Fibroblast of skin of back (primary cell): ENCODE measurements around the gene LHPP.

Source experiments
- DNase-seq: peaks from one replicate; pipeline ENCODE4 v3.0.0-alpha.2; 2013

LHPP gene

DNA sequence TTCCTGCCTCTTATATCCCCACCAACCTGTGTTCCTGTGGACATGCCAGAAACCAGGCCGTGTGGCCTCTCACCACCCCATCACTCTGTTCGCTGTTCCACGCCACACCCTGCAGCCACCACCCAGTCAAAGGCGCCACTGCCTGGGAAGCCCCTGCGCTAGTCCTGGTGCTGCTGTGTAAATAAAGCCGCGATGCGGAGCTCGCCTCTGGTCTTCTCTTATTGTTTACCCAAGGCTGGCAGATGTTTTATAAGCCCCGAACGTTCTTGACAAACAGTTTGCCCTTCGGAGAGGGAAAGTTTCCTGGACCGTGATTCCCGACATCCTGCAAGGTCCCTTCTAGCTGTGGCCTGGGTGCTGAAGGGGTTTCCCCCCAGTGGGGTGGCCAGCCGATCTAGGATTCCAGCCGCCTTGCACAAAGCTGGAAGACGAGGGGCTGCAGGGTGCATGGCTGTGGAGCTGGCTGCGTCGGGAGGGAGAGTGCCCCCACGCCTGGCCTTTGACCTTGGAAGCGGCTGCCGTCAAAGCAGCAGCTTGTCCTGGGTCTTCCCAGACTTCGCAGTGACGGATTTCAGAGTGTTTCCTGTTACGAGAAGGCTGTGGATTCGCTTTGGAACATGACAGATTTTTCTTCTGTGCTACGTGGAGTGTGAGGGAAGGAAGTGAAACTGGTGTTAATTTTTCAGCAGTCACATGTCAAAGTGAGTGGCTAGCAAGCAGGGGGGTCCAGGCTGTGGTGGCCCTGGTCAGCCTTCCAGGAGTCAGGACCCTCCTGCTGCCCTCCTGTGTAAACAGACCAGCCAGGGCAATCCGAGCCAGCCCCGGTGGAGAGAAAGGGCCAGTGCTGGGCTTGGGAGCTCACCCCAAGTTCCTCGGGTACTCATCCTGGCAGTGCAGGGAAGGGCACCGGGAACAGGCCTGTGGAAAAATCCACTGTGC lies 61.6 kb downstream of the LHPP start:
- DNase-seq: peak; percentile 13

GRCh38 chr10:124523901-124524300 lies 62.3 kb downstream of the LHPP start:
- DNase-seq: no peak

- no peak for DNase-seq
Observed at GRCh38 chr10:124524991-124525653, 63.5 kb downstream of the LHPP start.

DNA sequence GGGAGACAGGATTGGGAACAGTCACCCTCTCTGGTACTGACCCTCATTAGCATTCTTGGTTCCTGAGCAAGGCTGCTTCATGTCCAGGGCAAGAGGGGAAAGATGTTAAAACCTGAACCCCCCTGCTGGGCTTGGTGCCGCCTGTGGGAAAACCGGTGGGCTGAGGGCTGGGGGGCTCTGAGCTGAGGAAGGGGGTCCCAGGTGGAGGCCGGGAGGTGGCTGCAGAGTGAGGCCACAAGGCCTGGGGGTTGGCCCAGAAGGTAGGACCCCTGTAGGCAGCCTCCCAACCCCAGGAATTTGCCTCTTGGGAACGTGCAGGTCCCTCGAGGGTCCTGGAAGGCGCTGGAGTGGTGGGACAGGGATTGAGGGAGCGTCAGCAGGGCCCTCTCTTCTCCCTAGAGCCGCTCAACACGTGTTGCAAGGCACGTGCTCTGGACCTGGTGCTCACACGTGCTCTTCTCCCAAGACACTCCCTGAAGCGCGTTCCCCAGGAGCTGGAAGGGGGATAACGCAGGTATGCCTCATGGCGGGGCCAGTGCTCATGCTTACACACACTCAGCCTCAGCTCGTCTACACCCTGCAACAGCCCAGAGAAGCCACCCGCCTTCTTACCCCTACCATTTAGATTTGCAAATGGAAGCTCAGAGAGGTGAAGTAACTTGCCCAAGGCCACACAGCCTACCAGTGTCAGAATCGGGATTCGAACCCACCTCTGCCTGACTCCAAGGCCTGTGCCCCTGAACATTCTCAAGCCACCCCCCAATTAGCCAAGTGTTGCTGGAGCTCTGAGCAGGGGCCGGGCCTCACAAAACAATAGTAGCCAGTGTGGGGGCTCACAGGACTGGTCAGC lies 64.4 kb downstream of the LHPP start:
- no peak for DNase-seq

DNA sequence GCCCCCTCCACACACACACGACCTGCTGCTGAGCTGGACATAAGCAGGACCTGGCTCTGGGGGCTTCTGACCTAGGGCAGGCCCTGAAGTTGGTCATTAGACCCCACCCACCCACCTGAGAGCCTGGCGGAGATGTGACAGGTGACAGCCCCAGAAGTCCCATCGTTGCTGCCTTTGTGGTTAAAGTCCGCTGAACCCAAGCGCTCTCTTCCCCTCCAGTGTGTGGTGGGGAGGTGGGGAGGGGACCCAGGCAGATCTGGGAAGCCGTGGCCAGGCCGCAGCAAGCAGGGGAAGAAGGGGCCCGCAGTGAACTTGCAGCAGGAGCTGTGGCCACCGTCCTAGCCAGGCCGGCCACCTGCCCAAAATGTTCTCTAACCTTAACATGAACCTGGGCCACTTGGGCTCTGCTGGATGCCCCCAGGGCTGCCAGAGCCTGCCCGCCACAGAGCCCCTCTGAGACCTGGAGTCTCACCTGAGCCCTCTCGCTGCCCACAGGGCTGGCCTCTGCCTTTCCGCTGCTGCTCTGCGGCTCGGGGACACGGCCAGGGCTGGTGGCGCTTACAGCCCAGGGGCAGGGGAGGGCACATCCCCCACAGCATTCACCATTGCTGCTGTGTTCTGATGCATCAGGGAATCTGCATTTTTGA lies 65.1 kb downstream of the LHPP start:
- no peak for DNase-seq

GRCh38 chr10:124527874-124528395 lies 66.3 kb downstream of the LHPP start:
- no peak for DNase-seq

- DNase-seq: no peak
Observed at GRCh38 chr10:124529661-124530214, 68.1 kb downstream of the LHPP start.

DNA sequence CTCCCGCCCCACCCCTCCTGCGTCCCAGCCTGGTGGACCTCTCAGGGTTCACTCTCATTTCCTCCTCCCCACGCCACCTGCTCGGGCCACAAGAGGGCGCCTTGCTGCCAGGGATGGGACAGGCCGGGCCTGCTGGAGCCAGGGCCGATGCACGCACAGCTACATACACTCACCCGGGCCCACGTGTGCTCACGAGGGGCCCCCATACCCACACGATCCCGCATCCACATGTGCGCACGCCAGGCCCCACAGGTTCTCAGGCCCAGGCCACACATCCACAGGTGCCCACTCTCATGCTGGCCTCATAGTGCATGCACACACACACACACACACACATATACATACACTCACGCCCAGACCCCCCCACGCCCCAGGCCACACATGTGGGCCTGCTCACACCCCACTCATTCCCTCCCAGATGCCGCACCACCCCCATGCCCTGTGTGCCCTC lies 68.6 kb downstream of the LHPP start:
- DNase-seq: peak; percentile 73

DNA sequence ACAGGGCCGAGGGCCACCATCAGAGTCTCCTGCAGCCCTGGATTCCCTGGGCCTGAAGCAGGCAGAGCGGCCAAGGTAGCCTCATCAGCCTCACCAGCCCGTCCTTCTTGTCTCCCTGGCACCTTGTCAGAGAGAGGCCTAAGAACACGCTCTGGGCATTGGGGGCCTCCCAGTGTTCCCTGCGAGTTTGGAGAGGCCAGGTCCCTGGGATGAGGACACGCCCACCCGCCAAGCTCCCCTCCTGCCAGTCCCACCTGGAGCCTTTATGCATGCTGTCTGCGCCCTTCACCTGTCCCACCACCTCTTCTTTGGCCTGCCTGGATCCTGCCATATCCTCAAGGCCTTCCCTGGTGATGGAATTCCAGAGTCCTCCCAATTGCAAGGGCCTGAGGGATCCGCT lies 69.2 kb downstream of the LHPP start:
- DNase-seq: no peak

GRCh38 chr10:124532106-124532641 lies 70.6 kb downstream of the LHPP start:
- no peak for DNase-seq

- no peak for DNase-seq
Observed at GRCh38 chr10:124532788-124533187, 71.2 kb downstream of the LHPP start.

GRCh38 chr10:124533266-124533665 lies 71.6 kb downstream of the LHPP start:
- no peak for DNase-seq

DNA sequence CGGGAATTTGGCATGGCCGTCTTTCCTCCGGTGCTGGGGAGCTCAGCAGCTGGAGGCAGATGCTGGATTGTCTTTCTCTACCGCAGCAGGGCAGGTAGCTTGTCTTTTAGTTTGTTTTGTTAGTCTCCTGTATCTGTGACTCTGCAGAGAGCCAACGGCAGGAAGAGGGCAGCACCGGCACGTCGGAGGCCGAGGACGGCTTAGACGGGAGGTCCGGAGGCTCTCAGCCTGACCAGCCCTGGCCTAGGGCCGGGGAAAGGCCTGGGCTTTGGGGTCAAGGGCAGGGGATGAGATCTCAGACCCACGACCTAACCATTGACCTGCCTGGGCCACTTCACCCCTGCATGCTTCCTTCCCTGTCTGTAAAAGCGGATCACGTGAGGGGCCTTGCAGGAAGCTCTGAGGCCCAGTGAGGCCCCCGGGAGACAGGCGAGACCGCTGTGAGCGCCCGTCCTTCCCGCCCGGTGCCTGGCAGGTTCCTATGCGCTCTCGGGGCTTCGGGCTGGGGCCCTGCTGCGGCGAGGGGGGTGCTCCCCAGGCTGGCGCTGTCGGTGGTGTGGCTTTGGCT lies 72.7 kb downstream of the LHPP start:
- DNase-seq: no peak

GRCh38 chr10:124534826-124535601 lies 73.4 kb downstream of the LHPP start:
- DNase-seq: no peak

DNA sequence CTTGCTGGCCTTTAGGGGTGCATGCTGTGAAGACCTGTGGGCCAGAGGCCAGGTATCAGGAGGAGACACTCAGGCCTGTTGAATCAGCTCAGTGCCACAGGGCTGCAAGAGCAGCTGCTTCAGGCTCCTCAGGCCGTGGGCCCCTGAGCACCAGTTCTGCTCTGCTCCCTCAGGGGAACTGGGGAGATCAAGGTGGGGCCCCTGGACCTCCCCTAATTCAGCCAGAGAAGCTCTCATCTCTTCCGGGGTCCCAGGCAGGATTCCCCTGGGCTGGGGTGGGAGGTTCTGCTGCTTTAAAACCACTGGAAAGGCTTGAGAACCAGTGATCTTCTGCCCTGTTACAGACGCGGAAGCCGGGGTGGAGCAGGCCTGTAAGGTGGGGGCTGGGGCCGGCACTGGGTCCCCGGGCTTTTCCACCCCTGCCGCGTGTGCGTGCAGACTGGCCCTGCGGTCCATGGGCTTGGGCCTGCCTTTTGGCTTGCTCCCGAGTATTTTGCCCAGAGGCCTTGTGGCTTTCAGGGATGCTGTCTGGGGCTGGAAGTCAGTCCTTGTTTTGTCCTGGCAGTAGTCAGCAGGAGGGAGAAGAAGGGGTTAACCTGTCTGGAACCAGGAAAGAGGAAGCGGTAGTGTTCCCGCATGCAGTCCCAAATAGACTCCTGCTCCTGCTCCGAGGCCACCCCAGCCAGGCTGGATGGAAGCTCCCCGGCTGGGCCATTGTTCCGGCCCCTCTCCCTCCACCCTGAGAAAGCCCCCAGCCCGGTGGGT lies 74.3 kb downstream of the LHPP start:
- DNase-seq: no peak

DNA sequence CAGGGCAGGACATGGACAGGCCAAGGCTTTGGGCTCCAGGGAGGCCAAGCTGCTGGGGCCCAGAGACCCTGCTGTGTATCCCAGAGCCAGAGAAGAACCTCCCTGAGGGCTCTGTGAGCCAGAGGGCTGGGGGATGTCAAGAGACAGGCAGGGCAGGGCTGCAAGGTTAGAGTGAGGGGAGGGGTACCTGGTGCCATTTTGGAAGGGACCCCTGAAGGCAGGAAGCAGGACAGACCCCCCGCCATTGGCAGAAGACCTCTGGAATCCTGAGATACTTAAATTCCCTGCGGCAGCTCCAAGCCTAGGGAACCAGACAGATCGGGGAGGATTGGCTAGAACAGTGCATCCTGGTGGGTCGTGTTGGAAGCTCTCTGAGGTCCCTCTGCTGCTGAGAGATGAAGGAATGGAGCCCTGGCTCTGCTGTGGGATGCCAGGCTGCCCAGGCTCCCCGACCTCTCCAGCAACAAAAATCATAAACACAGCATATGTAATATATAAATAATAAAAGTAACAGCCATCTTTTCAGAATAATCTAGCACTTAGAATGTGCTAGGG lies 75.0 kb downstream of the LHPP start:
- DNase-seq: no peak

- DNase-seq: no peak
Observed at GRCh38 chr10:124537166-124537725, 75.6 kb downstream of the LHPP start.

DNA sequence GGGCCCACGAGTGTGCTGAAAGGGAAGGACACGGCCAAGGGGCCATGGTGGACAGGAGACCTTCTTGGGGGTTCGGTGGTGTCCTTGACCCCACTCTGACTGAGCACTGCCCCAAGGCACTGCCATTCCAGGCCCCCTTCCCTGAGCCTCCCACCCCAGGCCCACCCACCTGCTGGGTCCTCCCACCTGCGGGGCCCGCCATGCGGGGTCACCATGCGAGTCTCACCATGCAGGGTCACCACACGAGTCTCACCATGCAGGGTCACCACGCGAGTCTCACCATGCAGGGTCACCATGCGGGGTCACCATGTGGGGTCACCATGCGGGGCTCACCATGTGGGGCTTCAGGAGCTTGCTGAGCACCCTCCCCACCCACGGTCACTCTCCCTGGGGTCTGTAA lies 76.3 kb downstream of the LHPP start:
- DNase-seq: no peak

GRCh38 chr10:124538706-124539105 lies 77.1 kb downstream of the LHPP start:
- DNase-seq: no peak
